Trophoblast cell (in vitro differentiated cells and primary cell): ENCODE data around the gene RTKN. TPM values are rescaled to one million over a fixed set of nuclear protein-coding genes. Genes with fewer than 3 reads are reported as not detected.

Experiments
- DNase-seq, 2 donors: peaks; one replicate each; pipeline ENCODE4 v3.0.0-alpha.2; 2016
- H2AFZ ChIP-seq: 2 replicates; pipeline ENCODE4 v1.6.1; 2013; ENCODE audit warnings: low read length, moderate library complexity, mild to moderate bottlenecking; ENCODE audit not compliant: insufficient read depth, poor library complexity
- H2AK5ac ChIP-seq: 2 replicates; pipeline ENCODE4 v1.6.1; 2013; ENCODE audit warnings: mild to moderate bottlenecking, low read length
- H2BK120ac ChIP-seq: 2 replicates; pipeline ENCODE4 v1.6.1; 2013; ENCODE audit warnings: low read length, mild to moderate bottlenecking, moderate library complexity; ENCODE audit not compliant: insufficient read depth, poor library complexity
- H2BK12ac ChIP-seq: 2 replicates; pipeline ENCODE4 v1.6.1; 2013; ENCODE audit warnings: mild to moderate bottlenecking, low read length, moderate library complexity
- H2BK5ac ChIP-seq: 2 replicates; pipeline ENCODE4 v1.6.1; 2013; ENCODE audit warnings: low read length, low read depth, moderate library complexity, mild to moderate bottlenecking; ENCODE audit not compliant: poor library complexity
- H3K14ac ChIP-seq: 2 replicates; pipeline ENCODE4 v1.6.1; 2013; ENCODE audit warnings: mild to moderate bottlenecking, low read length
- H3K18ac ChIP-seq: 2 replicates; pipeline ENCODE4 v1.6.1; 2013; ENCODE audit warnings: mild to moderate bottlenecking, low read length
- H3K23ac ChIP-seq: 2 replicates; pipeline ENCODE4 v1.6.1; 2013; ENCODE audit warnings: low read length
- H3K27ac ChIP-seq: 2 replicates; pipeline ENCODE4 v1.5.1; 2013; ENCODE audit warnings: low read depth, mild to moderate bottlenecking, inconsistent platforms, low read length, moderate library complexity
- H3K27me3 ChIP-seq: 2 replicates; pipeline ENCODE4 v1.6.1; 2013; ENCODE audit warnings: inconsistent platforms, mild to moderate bottlenecking, low read length, moderate library complexity; ENCODE audit not compliant: insufficient read depth
- H3K36me3 ChIP-seq, 2 experiments: 1 replicate in 1 of 2; 2 replicates in 1 of 2; pipeline ENCODE4 v1.6.1; 2013; ENCODE audit warnings: low read length in 2 of 2, mild to moderate bottlenecking in 2 of 2, moderate library complexity in 1 of 2; ENCODE audit not compliant: insufficient read depth in 2 of 2, control insufficient read depth in 1 of 2
- H3K4ac ChIP-seq: 2 replicates; pipeline ENCODE4 v1.6.1; 2013; ENCODE audit warnings: low read depth, mild to moderate bottlenecking, low read length, moderate library complexity
- H3K4me1 ChIP-seq, 2 experiments: 1 replicate in 1 of 2; 2 replicates in 1 of 2; pipeline ENCODE4 v1.6.1; 2013; ENCODE audit warnings: low read length in 2 of 2, mild to moderate bottlenecking in 2 of 2, moderate library complexity in 1 of 2; ENCODE audit not compliant: insufficient read depth in 2 of 2, control insufficient read depth in 1 of 2
- H3K4me2 ChIP-seq: 2 replicates; pipeline ENCODE4 v1.6.1; 2013; ENCODE audit warnings: inconsistent platforms, mild to moderate bottlenecking, low read length, moderate library complexity
- H3K4me3 ChIP-seq: 2 replicates; pipeline ENCODE4 v1.5.1; 2013; ENCODE audit warnings: mild to moderate bottlenecking, low read depth, low read length, inconsistent platforms
- H3K79me1 ChIP-seq: one replicate; pipeline ENCODE4 v1.6.1; 2013; ENCODE audit warnings: low read length
- H3K79me2 ChIP-seq: 2 replicates; pipeline ENCODE4 v1.6.1; 2013; ENCODE audit warnings: low read length, mild to moderate bottlenecking; ENCODE audit not compliant: control insufficient read depth, insufficient read depth, poor library complexity
- H3K9ac ChIP-seq: 2 replicates; pipeline ENCODE4 v1.6.1; 2013; ENCODE audit warnings: mild to moderate bottlenecking, low read length
- H3K9me3 ChIP-seq: 2 replicates; pipeline ENCODE4 v1.6.1; 2013; ENCODE audit warnings: low read depth, mild to moderate bottlenecking, control low read depth, inconsistent platforms, low read length; ENCODE audit not compliant: insufficient read depth
- H4K12ac ChIP-seq: 2 replicates; pipeline ENCODE4 v1.6.1; 2013; ENCODE audit warnings: low read depth, mild to moderate bottlenecking, low read length, moderate library complexity
- H4K8ac ChIP-seq: 2 replicates; pipeline ENCODE4 v1.6.1; 2013; ENCODE audit warnings: low read depth, mild to moderate bottlenecking, low read length, moderate library complexity
- H4K91ac ChIP-seq: one replicate; pipeline ENCODE4 v1.6.1; 2013; ENCODE audit warnings: low read depth, mild to moderate bottlenecking, low read length, moderate library complexity
- WGBS: extraction: QIAGEN DNeasy Blood & Tissue Kit; methylation state at CpG from one replicate; pipeline ENCODE4 v1.1.7; 2013; ENCODE audit warnings: missing lambda C conversion rate; ENCODE audit not compliant: insufficient read length, insufficient coverage; ENCODE audit errors: extremely low coverage; 5-methylcytosine and 5-hydroxymethylcytosine counted together
- polyA plus RNA-seq: library from polyadenylated mRNA; stranded (reverse); fragments of 200-250 nt; gene quantifications from 2 replicates; pipeline ENCODE4 v1.2.3, GENCODE V29; 2013

The RTKN gene, protein sequence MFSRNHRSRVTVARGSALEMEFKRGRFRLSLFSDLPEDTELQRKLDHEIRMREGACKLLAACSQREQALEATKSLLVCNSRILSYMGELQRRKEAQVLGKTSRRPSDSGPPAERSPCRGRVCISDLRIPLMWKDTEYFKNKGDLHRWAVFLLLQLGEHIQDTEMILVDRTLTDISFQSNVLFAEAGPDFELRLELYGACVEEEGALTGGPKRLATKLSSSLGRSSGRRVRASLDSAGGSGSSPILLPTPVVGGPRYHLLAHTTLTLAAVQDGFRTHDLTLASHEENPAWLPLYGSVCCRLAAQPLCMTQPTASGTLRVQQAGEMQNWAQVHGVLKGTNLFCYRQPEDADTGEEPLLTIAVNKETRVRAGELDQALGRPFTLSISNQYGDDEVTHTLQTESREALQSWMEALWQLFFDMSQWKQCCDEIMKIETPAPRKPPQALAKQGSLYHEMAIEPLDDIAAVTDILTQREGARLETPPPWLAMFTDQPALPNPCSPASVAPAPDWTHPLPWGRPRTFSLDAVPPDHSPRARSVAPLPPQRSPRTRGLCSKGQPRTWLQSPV
- 44.2 and 46.2 TPM in 2 replicates for polyA plus RNA-seq

DNA sequence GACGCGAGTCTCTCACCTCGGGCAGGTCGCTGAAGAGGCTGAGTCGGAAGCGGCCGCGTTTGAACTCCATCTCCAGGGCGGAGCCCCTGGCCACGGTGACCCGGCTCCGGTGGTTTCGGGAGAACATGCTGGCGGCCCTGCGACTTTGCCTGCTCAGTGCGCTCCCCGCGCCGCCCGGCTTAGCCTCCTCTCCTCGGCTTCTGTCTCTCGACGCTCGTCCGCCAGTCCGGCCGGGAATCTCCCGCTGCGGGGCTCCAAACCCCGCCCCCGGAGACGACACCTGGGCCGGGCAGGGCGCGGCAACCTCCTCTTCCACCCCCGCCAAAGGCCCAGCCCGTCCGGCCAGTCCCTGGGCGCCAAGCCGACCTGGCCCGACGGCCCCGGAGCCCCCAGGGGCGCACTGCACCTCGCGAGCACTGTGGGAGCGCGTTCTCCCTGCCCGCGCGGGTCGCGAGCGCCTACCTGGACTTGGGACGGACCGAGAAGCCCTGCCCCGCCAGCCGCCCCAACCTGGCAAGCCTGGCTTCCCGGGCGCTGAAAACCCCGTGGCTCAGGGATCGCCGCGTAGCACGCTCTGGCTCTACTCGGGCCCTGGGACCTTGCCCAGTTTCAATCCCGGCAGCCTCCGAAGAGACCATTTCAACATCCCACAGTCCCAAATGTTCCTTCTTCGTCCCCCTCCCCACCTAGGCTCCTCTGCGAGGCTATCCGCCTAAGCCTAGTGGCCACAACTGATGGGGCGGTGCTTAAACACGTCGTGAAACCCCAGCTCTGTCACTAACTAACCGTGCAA is at the start of gene RTKN:
Gene RTKN, minus strand, starts transcription at position 248 of the 793 bp plus-strand sequence. Its CDS starts 121 bp downstream, at position 127.
- peak within 1 kb of the TSS; percentile 86 for H4K8ac ChIP-seq
- peak within 1 kb of the TSS; percentile 79 for H3K14ac ChIP-seq
- peak within 1 kb of the TSS; percentile 72 for H2BK120ac ChIP-seq
- peaks cover 14 to 17% of the 10 kb centered on the region in 2 experiments for H3K4me1 ChIP-seq
- peaks cover 5 to 8% of the 10 kb centered on the region in 2 experiments for H3K36me3 ChIP-seq
- H3K27ac ChIP-seq: peak within 1 kb of the TSS; percentile 94
- H3K27me3 ChIP-seq: no peaks in the 10 kb centered on the region
- H4K12ac ChIP-seq: peak within 1 kb of the TSS; percentile 85
- H3K4me2 ChIP-seq: peak within 1 kb of the TSS; percentile 78
- H3K9me3 ChIP-seq: no peaks in the 10 kb centered on the region
- WGBS: no CpG with 5 or more reads among the region's 75 CpGs
- peak within 1 kb of the TSS; percentile 51 for H3K4ac ChIP-seq
- peaks cover 32% of the 10 kb centered on the region for H3K79me2 ChIP-seq
- no peak within 1 kb of the TSS for H3K23ac ChIP-seq
- peak within 1 kb of the TSS; percentile 87 for H2AFZ ChIP-seq
- peak within 1 kb of the TSS; percentile 86 for H2BK5ac ChIP-seq
- peak within 1 kb of the TSS; percentile 84 for H3K4me3 ChIP-seq
- H4K91ac ChIP-seq: peak within 1 kb of the TSS; percentile 80
- peak within 1 kb of the TSS; percentile 67 for H2AK5ac ChIP-seq
- H3K9ac ChIP-seq: peak within 1 kb of the TSS; percentile 81
- H3K18ac ChIP-seq: peak within 1 kb of the TSS; percentile 69
- H3K79me1 ChIP-seq: peaks cover 26% of the 10 kb centered on the region
- DNase-seq: peak; percentile 83
- peak within 1 kb of the TSS; percentile 16 for H2BK12ac ChIP-seq

DNA sequence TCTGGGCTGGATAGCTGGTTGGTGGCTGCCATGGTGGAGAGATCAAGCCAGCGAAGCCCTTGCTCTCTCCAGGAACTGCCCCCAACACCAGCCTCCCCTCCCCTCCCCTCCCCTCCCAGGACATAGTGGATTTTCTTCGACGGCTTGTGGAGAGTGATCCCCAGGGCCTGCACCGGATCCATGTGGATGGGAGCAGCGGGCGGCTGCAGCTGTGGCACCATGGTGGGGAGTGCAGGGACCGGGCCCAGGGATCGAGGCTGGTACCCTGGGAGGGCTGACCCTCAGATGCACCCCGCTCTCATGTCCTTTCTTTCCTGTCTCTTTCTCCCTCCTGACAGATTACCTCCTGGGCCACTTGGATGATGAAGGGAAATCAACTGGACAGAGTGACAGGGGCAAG is 48.2 kb upstream of the RTKN start:
- no peak overlapping the region for H3K4ac ChIP-seq
- H3K36me3 ChIP-seq: peaks cover 30 to 44% of the 10 kb centered on the region in 2 experiments
- H3K14ac ChIP-seq: no peak overlapping the region
- no peak overlapping the region for H3K27ac ChIP-seq
- H3K9ac ChIP-seq: no peak overlapping the region
- DNase-seq: no peak
- no peak overlapping the region for H4K91ac ChIP-seq
- no peaks in the 10 kb centered on the region for H3K27me3 ChIP-seq
- H2AFZ ChIP-seq: no peak overlapping the region
- no peak overlapping the region for H4K12ac ChIP-seq
- no peak overlapping the region for H3K18ac ChIP-seq
- no peak overlapping the region for H3K23ac ChIP-seq
- WGBS: no CpG with 5 or more reads among the region's 9 CpGs
- no peak overlapping the region for H2BK120ac ChIP-seq
- no peak overlapping the region for H4K8ac ChIP-seq
- H3K4me2 ChIP-seq: no peak overlapping the region
- no peaks in the 10 kb centered on the region for H3K79me1 ChIP-seq
- H3K4me3 ChIP-seq: no peak overlapping the region
- no peaks in the 10 kb centered on the region for H3K79me2 ChIP-seq
- H3K9me3 ChIP-seq: peaks cover 2% of the 10 kb centered on the region
- H3K4me1 ChIP-seq: peaks cover 0 to 5% of the 10 kb centered on the region in 2 experiments
- no peak overlapping the region for H2AK5ac ChIP-seq
- no peak overlapping the region for H2BK5ac ChIP-seq
- H2BK12ac ChIP-seq: no peak overlapping the region

DNA sequence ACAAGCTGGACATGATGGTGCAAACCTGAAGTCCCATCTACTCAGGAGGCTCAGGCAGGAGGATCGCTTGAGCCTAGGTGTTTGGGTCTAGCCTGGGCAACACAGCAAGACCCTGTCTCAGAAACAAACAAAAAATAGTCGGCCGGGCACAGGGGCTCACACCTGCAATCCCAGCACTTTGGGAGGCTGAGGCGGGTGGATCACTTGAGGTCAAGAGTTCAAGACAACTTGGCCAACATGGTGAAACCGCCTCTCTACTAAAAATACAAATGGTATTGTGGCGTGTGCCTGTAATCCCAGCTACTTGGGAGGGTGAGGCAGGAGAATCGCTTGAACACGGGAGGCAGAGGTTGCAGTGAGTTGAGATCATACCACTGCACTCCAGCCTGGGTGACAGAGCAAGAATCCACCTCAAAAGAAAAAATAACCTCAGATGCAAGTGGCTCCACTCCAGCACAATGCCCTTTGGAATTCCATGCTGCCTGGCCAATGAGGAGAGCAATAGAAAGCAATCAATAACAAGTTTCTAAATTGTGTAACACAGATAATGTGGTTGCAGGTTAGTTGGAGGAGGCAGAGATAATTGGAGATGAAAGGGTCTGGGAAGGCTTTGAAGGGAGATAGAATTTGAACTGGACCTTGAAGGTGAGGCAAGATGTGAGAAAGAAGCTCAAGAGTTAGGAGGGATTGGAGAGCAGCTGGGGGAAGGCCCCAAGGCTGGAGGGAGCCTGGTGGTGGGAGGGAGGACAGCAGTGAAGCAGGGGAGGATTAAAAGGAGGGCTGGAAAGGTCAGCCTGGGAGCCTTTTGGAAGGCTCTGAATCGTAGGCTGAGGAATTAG is 47.1 kb upstream of the RTKN start:
- Histone ChIP-seq H3K4me2 (no peak overlapping the region), H3K27ac (no peak overlapping the region), H3K9me3 (peaks cover 2% of the 10 kb centered on the region), H2AK5ac (no peak overlapping the region), H3K4ac (no peak overlapping the region), H4K12ac (no peak overlapping the region), H3K18ac (no peak overlapping the region), H3K4me1 (peaks cover 0 to 5% of the 10 kb centered on the region in 2 experiments), H3K4me3 (no peak overlapping the region), H4K8ac (no peak overlapping the region), H3K9ac (no peak overlapping the region), H4K91ac (no peak overlapping the region), H2AFZ (no peak overlapping the region), H3K79me2 (no peaks in the 10 kb centered on the region), H3K23ac (no peak overlapping the region), H2BK12ac (no peak overlapping the region), H3K79me1 (no peaks in the 10 kb centered on the region), H2BK120ac (no peak overlapping the region), H2BK5ac (no peak overlapping the region), H3K36me3 (peaks cover 30 to 44% of the 10 kb centered on the region in 2 experiments), H3K14ac (no peak overlapping the region), H3K27me3 (no peaks in the 10 kb centered on the region)
- no CpG with 5 or more reads among the region's 9 CpGs for WGBS
- no peak for DNase-seq

DNA sequence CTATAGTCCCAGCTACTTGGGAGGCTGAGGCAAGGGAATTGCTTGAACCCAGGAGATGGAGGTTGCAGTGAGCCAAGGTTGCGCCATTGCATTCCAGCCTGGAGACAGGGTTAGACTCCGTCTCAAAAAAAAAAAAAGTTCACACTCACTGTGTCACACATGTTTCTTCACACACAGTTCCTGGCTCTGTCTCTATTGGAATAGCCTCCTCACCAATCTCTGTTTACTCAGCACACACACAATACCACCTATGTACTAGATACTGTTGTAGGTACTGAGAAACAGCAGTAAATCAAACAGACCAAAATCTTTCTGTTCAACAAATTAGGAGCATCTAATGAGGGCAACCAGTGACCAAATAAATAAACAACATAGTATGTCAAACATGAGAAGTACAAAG is 44.4 kb upstream of the RTKN start:
- Histone ChIP-seq H3K9ac (no peak overlapping the region), H3K27ac (no peak overlapping the region), H3K4ac (no peak overlapping the region), H3K14ac (no peak overlapping the region), H2BK120ac (no peak overlapping the region), H3K79me1 (peaks cover 11% of the 10 kb centered on the region), H2BK12ac (no peak overlapping the region), H2BK5ac (no peak overlapping the region), H3K4me3 (no peak overlapping the region), H3K79me2 (peaks cover 9% of the 10 kb centered on the region), H3K9me3 (no peaks in the 10 kb centered on the region), H2AFZ (no peak overlapping the region), H3K23ac (no peak overlapping the region), H3K4me1 (peaks cover 8 to 14% of the 10 kb centered on the region in 2 experiments), H4K91ac (no peak overlapping the region), H3K36me3 (peaks cover 12 to 18% of the 10 kb centered on the region in 2 experiments), H3K27me3 (no peaks in the 10 kb centered on the region), H4K8ac (no peak overlapping the region), H4K12ac (no peak overlapping the region), H3K18ac (no peak overlapping the region), H2AK5ac (no peak overlapping the region), H3K4me2 (no peak overlapping the region)
- WGBS: no CpG with 5 or more reads among the region's 2 CpGs
- DNase-seq: no peak
